Nephron (organoid): ENCODE measurements around the gene DTL.

Experiments used
- H3K27ac Mint-ChIP-seq, 3 experiments: 2 replicates each; pipeline ENCODE4 v1.8.0; 2020; ENCODE audit warnings: mixed read lengths in 3 of 3, mild to moderate bottlenecking in 2 of 3, moderate library complexity in 1 of 3
- H3K27me3 Mint-ChIP-seq: 2 replicates; pipeline ENCODE4 v1.8.0; 2021; ENCODE audit warnings: low read depth, mild to moderate bottlenecking, moderate library complexity, mixed read lengths
- H3K36me3 Mint-ChIP-seq: 2 replicates; pipeline ENCODE4 v1.8.0; 2020; ENCODE audit warnings: low read depth, mixed read lengths
- H3K4me1 Mint-ChIP-seq: 2 replicates; pipeline ENCODE4 v1.8.0; 2020; ENCODE audit warnings: mixed read lengths
- H3K4me3 Mint-ChIP-seq, 3 experiments: 2 replicates each; pipeline ENCODE4 v1.8.0; 2020; ENCODE audit warnings: mild to moderate bottlenecking in 3 of 3, mixed read lengths in 3 of 3, moderate library complexity in 2 of 3
- H3K9me3 Mint-ChIP-seq: 2 replicates; pipeline ENCODE4 v1.8.0; 2020; ENCODE audit warnings: mixed read lengths
- TF ChIP-seq, protein P1 (sequence below), 3 experiments: fragments of 200-600 bp; sonication (generic); IDR thresholded peaks; one replicate each; pipeline ENCODE4 v1.5.0; 2021; ENCODE audit warnings: antibody characterized with exemption in 3 of 3; ENCODE audit not compliant: unreplicated experiment in 3 of 3

Gene DTL

DNA sequence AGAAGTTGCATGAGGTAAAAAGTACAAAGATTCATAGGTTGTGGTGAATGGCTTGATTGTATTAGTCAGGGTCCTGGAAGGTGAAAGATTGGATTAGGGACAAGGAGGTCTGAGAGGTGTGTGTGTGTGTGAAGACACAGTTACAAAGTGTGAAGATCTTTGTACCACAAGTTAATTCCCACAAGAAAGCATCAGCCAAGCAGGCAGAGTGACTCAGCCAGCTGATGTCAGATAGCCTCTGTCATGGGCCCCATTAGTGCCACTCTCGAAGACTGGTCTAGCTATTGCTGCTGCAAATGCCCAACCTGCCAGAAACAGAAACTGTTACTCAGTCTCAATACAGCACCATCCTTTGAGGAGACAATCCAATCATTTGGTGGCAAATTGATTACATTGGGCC is 96.5 kb downstream of the DTL start:
- Mint-ChIP-seq H3K9me3 (peaks cover 14% of the 10 kb centered on the region), H3K27ac (no peak overlapping the region), H3K36me3 (peaks cover 11% of the 10 kb centered on the region), H3K27me3 (no peaks in the 10 kb centered on the region), H3K4me1 (no peaks in the 10 kb centered on the region), H3K4me3 (no peak overlapping the region)
- TF ChIP-seq, protein P1, sequence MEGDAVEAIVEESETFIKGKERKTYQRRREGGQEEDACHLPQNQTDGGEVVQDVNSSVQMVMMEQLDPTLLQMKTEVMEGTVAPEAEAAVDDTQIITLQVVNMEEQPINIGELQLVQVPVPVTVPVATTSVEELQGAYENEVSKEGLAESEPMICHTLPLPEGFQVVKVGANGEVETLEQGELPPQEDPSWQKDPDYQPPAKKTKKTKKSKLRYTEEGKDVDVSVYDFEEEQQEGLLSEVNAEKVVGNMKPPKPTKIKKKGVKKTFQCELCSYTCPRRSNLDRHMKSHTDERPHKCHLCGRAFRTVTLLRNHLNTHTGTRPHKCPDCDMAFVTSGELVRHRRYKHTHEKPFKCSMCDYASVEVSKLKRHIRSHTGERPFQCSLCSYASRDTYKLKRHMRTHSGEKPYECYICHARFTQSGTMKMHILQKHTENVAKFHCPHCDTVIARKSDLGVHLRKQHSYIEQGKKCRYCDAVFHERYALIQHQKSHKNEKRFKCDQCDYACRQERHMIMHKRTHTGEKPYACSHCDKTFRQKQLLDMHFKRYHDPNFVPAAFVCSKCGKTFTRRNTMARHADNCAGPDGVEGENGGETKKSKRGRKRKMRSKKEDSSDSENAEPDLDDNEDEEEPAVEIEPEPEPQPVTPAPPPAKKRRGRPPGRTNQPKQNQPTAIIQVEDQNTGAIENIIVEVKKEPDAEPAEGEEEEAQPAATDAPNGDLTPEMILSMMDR (IDR thresholded peaks at IDR 0.05; ENCODE audit: unreplicated experiment in 3 of 3): no peak

DNA sequence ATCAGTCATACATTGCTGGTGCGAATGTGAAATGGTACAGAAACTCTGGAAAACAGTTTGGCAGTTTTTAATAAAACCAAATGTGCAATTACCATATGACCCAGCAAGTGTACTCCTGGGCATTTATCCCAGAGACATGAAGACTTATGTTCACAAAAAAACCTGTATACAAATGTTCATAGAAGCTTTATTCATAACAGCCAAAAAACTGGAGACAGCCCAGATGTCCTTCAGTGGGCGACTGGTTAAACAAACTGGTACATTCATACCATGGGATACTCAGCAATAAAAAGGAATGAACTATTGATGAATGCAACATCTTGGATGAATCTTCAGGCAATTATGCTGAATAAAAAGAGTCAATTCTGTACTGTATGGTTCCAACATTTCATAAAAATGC is 97.8 kb downstream of the DTL start:
- Mint-ChIP-seq H3K4me1 (no peaks in the 10 kb centered on the region), H3K36me3 (peaks cover 11% of the 10 kb centered on the region), H3K9me3 (peaks cover 14% of the 10 kb centered on the region), H3K27ac (no peak overlapping the region), H3K4me3 (no peak overlapping the region), H3K27me3 (no peaks in the 10 kb centered on the region)
- TF ChIP-seq, protein P1 (IDR thresholded peaks at IDR 0.05; ENCODE audit: unreplicated experiment in 3 of 3): no peak

DNA sequence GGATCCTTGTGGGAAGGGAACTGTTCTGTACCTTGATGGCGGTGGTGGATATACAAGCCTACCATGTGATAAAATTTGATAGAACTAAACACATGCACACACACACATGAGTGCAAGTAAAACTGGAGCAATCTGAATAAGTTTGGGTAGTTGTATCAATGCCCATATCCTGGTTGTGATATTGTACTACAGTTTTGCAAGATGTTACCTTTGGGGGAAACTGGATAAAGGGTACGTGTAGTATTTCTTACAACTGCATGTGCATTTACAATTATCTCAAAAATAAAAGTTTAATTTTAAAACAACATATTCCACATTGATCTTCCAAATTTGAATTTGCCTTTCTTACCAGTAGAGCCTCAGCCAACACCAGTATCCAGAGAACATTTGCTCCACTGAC is 99.6 kb downstream of the DTL start:
- Mint-ChIP-seq H3K9me3 (peaks cover 14% of the 10 kb centered on the region), H3K27ac (no peak overlapping the region), H3K27me3 (no peaks in the 10 kb centered on the region), H3K4me1 (no peaks in the 10 kb centered on the region), H3K4me3 (no peak overlapping the region), H3K36me3 (peaks cover 11% of the 10 kb centered on the region)
- TF ChIP-seq, protein P1 (IDR thresholded peaks at IDR 0.05; ENCODE audit: unreplicated experiment in 3 of 3): no peak

DNA sequence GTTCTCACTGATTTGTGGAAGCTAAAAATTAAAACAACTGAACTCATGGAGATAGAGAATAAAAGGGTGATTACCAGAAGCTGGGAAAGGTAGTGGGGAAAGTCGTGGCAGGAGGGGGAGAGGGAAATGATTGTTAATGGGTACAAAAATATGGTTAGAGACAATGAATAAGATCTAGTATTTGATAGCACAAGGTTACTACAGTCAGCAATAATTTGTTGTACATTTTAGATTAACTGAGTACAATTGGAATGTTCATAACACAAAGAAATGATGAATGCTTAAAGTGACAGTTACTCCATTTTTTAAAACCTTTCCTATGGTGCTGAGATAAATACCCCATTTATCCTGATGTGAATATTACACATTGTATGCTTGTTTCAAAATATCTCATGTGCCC is 102.3 kb downstream of the DTL start:
- H3K36me3 Mint-ChIP-seq: peaks cover 11% of the 10 kb centered on the region
- H3K4me1 Mint-ChIP-seq: no peaks in the 10 kb centered on the region
- no peaks in the 10 kb centered on the region for H3K27me3 Mint-ChIP-seq
- H3K9me3 Mint-ChIP-seq: peaks cover 14% of the 10 kb centered on the region
- TF ChIP-seq, protein P1 (IDR thresholded peaks at IDR 0.05; ENCODE audit: unreplicated experiment in 3 of 3): no peak
- no peak overlapping the region for H3K27ac Mint-ChIP-seq
- H3K4me3 Mint-ChIP-seq: no peak overlapping the region

GRCh38 chr1:212138457-212138856 is 102.9 kb downstream of the DTL start:
- H3K4me3 Mint-ChIP-seq: no peak overlapping the region
- no peaks in the 10 kb centered on the region for H3K27me3 Mint-ChIP-seq
- TF ChIP-seq, protein P1 (IDR thresholded peaks at IDR 0.05; ENCODE audit: unreplicated experiment in 3 of 3): no peak
- no peak overlapping the region for H3K27ac Mint-ChIP-seq
- H3K9me3 Mint-ChIP-seq: peaks cover 14% of the 10 kb centered on the region
- no peaks in the 10 kb centered on the region for H3K4me1 Mint-ChIP-seq
- peaks cover 11% of the 10 kb centered on the region for H3K36me3 Mint-ChIP-seq

DNA sequence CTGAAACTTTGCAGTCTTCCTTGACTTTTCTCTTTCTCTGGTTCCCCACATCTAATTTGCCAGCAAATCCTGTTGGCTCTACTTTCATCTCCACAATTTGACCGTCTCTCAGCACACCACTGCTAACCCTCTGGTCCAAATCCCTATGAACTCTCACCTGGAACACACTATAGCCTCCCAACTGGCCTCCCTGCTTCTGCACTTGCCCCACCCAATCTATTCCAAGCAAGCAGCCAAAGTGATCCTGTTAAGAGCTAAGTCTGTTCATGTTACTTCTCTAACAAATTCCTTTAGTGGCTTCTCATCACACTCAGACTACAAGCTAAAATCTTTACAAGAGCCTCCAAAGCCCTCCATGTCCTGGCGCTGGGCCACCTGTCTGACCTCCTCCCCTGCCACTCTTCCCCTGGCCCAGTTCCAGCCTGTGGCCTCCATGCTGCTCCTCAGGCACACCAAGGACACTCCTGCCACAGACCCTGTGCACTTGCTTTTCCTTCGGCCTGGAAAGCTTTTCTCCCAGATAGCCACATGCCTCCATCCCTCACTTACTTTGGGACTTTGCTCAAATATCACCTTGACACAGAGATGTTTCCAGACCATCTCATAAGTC is 104.1 kb downstream of the DTL start:
- TF ChIP-seq, protein P1 (IDR thresholded peaks at IDR 0.05; ENCODE audit: unreplicated experiment in 3 of 3): no peak
- peaks cover 9% of the 10 kb centered on the region for H3K36me3 Mint-ChIP-seq
- H3K4me3 Mint-ChIP-seq: no peak overlapping the region
- no peak overlapping the region for H3K27ac Mint-ChIP-seq
- H3K27me3 Mint-ChIP-seq: no peaks in the 10 kb centered on the region
- peaks cover 11% of the 10 kb centered on the region for H3K9me3 Mint-ChIP-seq
- no peaks in the 10 kb centered on the region for H3K4me1 Mint-ChIP-seq
